HepG2 (cell line): ENCODE measurements around the gene CATSPERE. TPM values are rescaled to one million over a fixed set of nuclear protein-coding genes. Genes with fewer than 3 reads are reported as not detected.

ENCODE experiments used
- ATAC-seq: fragments of 200-7000 bp; cut with Tn5 transposase; 3 replicates; pipeline ENCODE4 v1.9.1; 2020; ENCODE audit warnings: mild to moderate bottlenecking, moderate library complexity
- BruUV-seq: library from RNA; stranded (reverse); fragments of 400-500 nt; replicated peaks from 2 replicates; lab custom pipeline; 2021; lab: Mats Ljungman, UMichigan
- CTCF ChIA-PET: fragments of 300-600 bp; formaldehyde crosslinking; extraction: SDS; loops from one replicate; lab custom pipeline; 2021; ENCODE audit warnings: low total read pairs, inconsistent platforms, low intra/inter-chr PET ratio; lab: Yijun Ruan, JAX
- POLR2A ChIA-PET: fragments of 350-600 bp; sonication (Branson Sonifier 250); formaldehyde crosslinking; loops from one replicate; lab custom pipeline; 2020; ENCODE audit warnings: antibody characterized with exemption, inconsistent platforms; lab: Yijun Ruan, JAX
- DNase-seq: peaks from one replicate; pipeline ENCODE4 v3.0.0-alpha.2; 2015; ENCODE audit warnings: low spot score
- FAIRE-seq: peaks from 3 replicates; lab custom pipeline; 2011; peaks lifted over from hg19 to GRCh38; lab: Jason Lieb, UNC
- H2AFZ ChIP-seq: one replicate; pipeline ENCODE4 v1.6.1; 2011; ENCODE audit warnings: low read length, inconsistent platforms
- H3K27ac ChIP-seq: fragments of 300-600 bp; 3 replicates; pipeline ENCODE4 v1.8.0; 2011; ENCODE audit warnings: mixed run types, mild to moderate bottlenecking, mixed read lengths, low read length, inconsistent platforms; ENCODE audit not compliant: insufficient read depth; ENCODE audit errors: extremely low read length
- H3K27me3 ChIP-seq, 2 experiments: fragments of 200-600 bp in 1 of 2; 2 replicates in 1 of 2; 3 replicates in 1 of 2; pipeline versions ENCODE4 v1.6.0 to v1.8.0; 2011; ENCODE audit warnings: low read length in 2 of 2, mild to moderate bottlenecking in 2 of 2, moderate library complexity in 2 of 2, inconsistent platforms in 1 of 2; ENCODE audit not compliant: insufficient read depth in 2 of 2, control insufficient read depth in 1 of 2
- H3K36me3 ChIP-seq, 2 experiments: fragments of 200-600 bp in 1 of 2; replicated peaks in 1 of 2; 2 replicates in 1 of 2; 3 replicates in 1 of 2; pipeline versions ENCODE4 v1.5.1 to v1.8.0; 2011; ENCODE audit warnings: low read length in 2 of 2, inconsistent platforms in 1 of 2; ENCODE audit not compliant: insufficient read depth in 2 of 2, control insufficient read depth in 1 of 2
- H3K4me1 ChIP-seq: 2 replicates; pipeline ENCODE4 v1.5.1; 2012; ENCODE audit warnings: low read length, inconsistent platforms; ENCODE audit not compliant: insufficient read depth
- H3K4me2 ChIP-seq: 2 replicates; pipeline ENCODE4 v1.6.0; 2011; ENCODE audit warnings: low read depth, low read length, inconsistent platforms
- H3K4me3 ChIP-seq, 3 experiments: fragments of 200-600 bp in 1 of 3; sonication (generic), shearing (Covaris generic) in 1 of 3; replicated peaks in 1 of 3; 2 replicates each; pipeline ENCODE4 v1.5.1; 2011 to 2016; ENCODE audit warnings: low read length in 3 of 3, inconsistent platforms in 2 of 3, low read depth in 2 of 3, mild to moderate bottlenecking in 2 of 3, control low read depth in 1 of 3, mixed read lengths in 1 of 3; ENCODE audit not compliant: insufficient read depth in 1 of 3
- H3K79me2 ChIP-seq: one replicate; pipeline ENCODE4 v1.6.1; 2011; ENCODE audit warnings: low read length, inconsistent platforms; ENCODE audit not compliant: insufficient read depth
- H3K9ac ChIP-seq: 2 replicates; pipeline ENCODE4 v1.6.0; 2011; ENCODE audit warnings: mild to moderate bottlenecking, low read depth, low read length, inconsistent platforms; ENCODE audit not compliant: insufficient read depth
- H3K9me3 ChIP-seq: 2 replicates; pipeline ENCODE4 v1.5.1; 2012; ENCODE audit warnings: mild to moderate bottlenecking, low read length
- H4K20me1 ChIP-seq: 2 replicates; pipeline ENCODE4 v1.6.0; 2011; ENCODE audit warnings: inconsistent platforms, mild to moderate bottlenecking, low read length, moderate library complexity; ENCODE audit not compliant: insufficient read depth
- ASH2L ChIP-seq: fragments of 300-600, 200-600 bp; sonication (generic); IDR thresholded peaks from 2 replicates; pipeline ENCODE4 v1.7.0; 2017; ENCODE audit warnings: low read depth, mild to moderate bottlenecking, moderate library complexity, mixed read lengths, low read length; ENCODE audit not compliant: insufficient read length
- HOXA9 ChIP-seq: sonication (generic); formaldehyde crosslinking; IDR thresholded peaks from 2 replicates; pipeline ENCODE4 v1.8.1; 2022; ENCODE audit warnings: missing genetic modification reagents, mild to moderate bottlenecking, moderate library complexity, borderline replicate concordance
- MIXL1 ChIP-seq: IDR thresholded peaks from 2 replicates; pipeline ENCODE4 v1.6.1; 2016
- NFYB ChIP-seq: sonication (generic); formaldehyde crosslinking; IDR thresholded peaks from 2 replicates; pipeline ENCODE4 v1.4.0; 2020; ENCODE audit warnings: missing genetic modification reagents
- PCBP1 ChIP-seq: fragments of 200-400 bp; formaldehyde crosslinking; IDR thresholded peaks from 2 replicates; pipeline ENCODE4 v1.6.1; 2017; ENCODE audit warnings: mild to moderate bottlenecking, low read depth, low read length, borderline replicate concordance
- PHF21A ChIP-seq: sonication (generic); formaldehyde crosslinking; IDR thresholded peaks from 2 replicates; pipeline ENCODE4 v1.5.0; 2020; ENCODE audit warnings: mild to moderate bottlenecking, missing genetic modification reagents
- STAT5B ChIP-seq: sonication (generic); formaldehyde crosslinking; IDR thresholded peaks from 2 replicates; pipeline ENCODE4 v1.4.0; 2020; ENCODE audit warnings: missing genetic modification reagents
- ZBTB42 ChIP-seq: sonication (generic); formaldehyde crosslinking; IDR thresholded peaks from 2 replicates; pipeline ENCODE4 v1.5.0; 2020; ENCODE audit warnings: mild to moderate bottlenecking, missing genetic modification reagents
- ZNF652 ChIP-seq: IDR thresholded peaks from 2 replicates; pipeline ENCODE4 v1.6.1; 2016; ENCODE audit warnings: low read depth, borderline replicate concordance
- ZNF792 ChIP-seq: IDR thresholded peaks from 2 replicates; pipeline ENCODE4 v1.6.1; 2016
- ZSCAN29 ChIP-seq: sonication (generic); formaldehyde crosslinking; conservative IDR thresholded peaks from 2 replicates; pipeline ENCODE4 v1.4.0; 2020; ENCODE audit warnings: mild to moderate bottlenecking, missing genetic modification reagents
- WGBS: methylation state at CpG from one replicate; pipeline ENCODE4 v1.1.6; 2017; ENCODE audit warnings: low lambda C conversion rate; 5-methylcytosine and 5-hydroxymethylcytosine counted together
- in situ Hi-C: cut with HindIII; loops from 2 replicates; pipeline ENCODE4 v1.10.0; 2017; ENCODE audit warnings: low pct_unique_long_range_greater_than_20kb; ENCODE audit not compliant: extremely low pct_ligation_motif_present
- intact Hi-C: fragments of 100-400 bp; cut with micrococcal nuclease; formaldehyde crosslinking; loops from one replicate; pipeline ENCODE4 v1.10.0; 2022; ENCODE audit not compliant: unreplicated experiment
- polyA plus RNA-seq, 8 experiments: library from polyadenylated mRNA; depleted of rRNA in 3 of 8; stranded (reverse) in 7 of 8; unstranded in 1 of 8; fragments of >200 nt; fragmentation: Illumina TruSeq in 4 of 8; extraction: Trizol in 4 of 8; gene quantifications; 2 replicates each; pipeline versions ENCODE4 v1.2.1 to v1.2.3, GENCODE V29; 2011 to 2016; ENCODE audit warnings: low read depth in 4 of 8, missing spikeins in 1 of 8, mixed read lengths in 1 of 8; ENCODE audit not compliant: insufficient read depth in 1 of 8
- total RNA-seq, 5 experiments: library from RNA; depleted of rRNA; stranded (reverse); fragments of >200 nt; fragmentation: Illumina TruSeq; extraction: Trizol; gene quantifications; 2 replicates each; pipeline ENCODE4 v1.2.3, GENCODE V29; 2016; ENCODE audit warnings: low read depth in 1 of 5
- TF ChIP-seq, protein P1 (sequence below): sonication (generic); formaldehyde crosslinking; IDR thresholded peaks from 2 replicates; pipeline ENCODE4 v1.5.1; 2020; ENCODE audit warnings: missing genetic modification reagents, mild to moderate bottlenecking, borderline replicate concordance

The CATSPERE gene
- total and polyA plus RNA-seq, 2 of the 13 experiments (the other 11 are each of a cell fraction or from before 2014, with no cell fraction given) = 0.34 to 0.51 TPM

DNA sequence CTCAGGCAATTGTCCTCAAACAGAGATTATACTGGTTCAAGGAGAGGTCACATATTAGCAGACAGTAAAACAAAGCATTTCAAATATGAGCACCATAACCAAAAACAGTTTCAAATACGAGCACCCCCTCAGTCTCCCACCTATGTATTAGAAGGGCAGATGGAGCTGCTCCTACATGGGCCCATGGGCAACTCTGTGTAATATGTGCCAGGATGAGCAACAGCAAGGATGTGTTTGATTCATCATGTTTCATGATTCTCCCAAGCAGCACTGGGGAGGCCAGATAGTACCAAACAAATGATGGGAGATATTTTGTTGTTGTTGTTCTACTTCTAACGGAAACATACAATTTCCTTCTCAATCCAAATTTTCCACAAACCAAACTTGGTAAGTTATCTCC lies 18.2 kb upstream of the CATSPERE start:
- in situ Hi-C loops = no loop called here
- Histone ChIP-seq H3K27me3 (no peaks in the 10 kb centered on the region), H3K9me3 (no peaks in the 10 kb centered on the region), H4K20me1 (no peaks in the 10 kb centered on the region), H3K9ac (no peak overlapping the region), H2AFZ (no peak overlapping the region), H3K79me2 (peaks cover 61% of the 10 kb centered on the region), H3K27ac (no peak overlapping the region), H3K4me3 (no peak overlapping the region), H3K4me1 (peaks cover 41% of the 10 kb centered on the region), H3K4me2 (no peak overlapping the region), H3K36me3 (no peaks in the 10 kb centered on the region; a peak in 3 of 5 replicates)
- DNase-seq (no peak), FAIRE-seq (no peak), ATAC-seq (no peak)
- intact Hi-C loops = no loop called here
- 98% methylated on average over 2 of the region's 2 CpGs for WGBS
- BruUV-seq = no TSS peak
- no peak for TF ChIP-seq ZNF652 (CRISPR knock-in tag)
- ChIA-PET POLR2A (no interaction called here), CTCF (no interaction called here)

DNA sequence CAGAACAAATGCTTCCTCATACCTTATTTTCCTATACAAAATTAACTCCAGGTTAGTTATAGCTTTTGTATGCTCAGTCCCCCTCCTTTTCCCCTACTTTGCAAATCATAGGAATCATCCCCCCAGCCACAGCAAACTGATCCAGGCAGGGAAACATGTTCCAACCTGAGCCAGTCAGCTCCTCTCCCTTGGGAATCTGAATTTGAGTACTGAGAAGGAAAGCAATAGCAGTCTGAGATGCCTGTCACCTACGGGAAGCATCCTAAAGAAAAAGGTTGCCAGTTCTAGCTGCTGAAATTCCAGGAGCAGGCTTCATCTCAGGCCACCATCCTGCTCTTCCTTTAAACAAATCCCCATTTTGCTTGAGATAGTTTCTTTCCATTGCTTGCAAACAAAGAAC lies 16.2 kb upstream of the CATSPERE start:
- Histone ChIP-seq H3K27me3 (no peaks in the 10 kb centered on the region; a peak in 1 of 5 replicates), H3K79me2 (peaks cover 81% of the 10 kb centered on the region), H3K36me3 (peaks cover 0 to 1% of the 10 kb centered on the region in 2 experiments; a peak in 4 of 5 replicates), H4K20me1 (no peaks in the 10 kb centered on the region), H3K4me3 (no peak overlapping the region), H3K4me2 (no peak overlapping the region), H2AFZ (no peak overlapping the region), H3K27ac (no peak overlapping the region), H3K4me1 (peaks cover 56% of the 10 kb centered on the region), H3K9ac (no peak overlapping the region), H3K9me3 (no peaks in the 10 kb centered on the region)
- FAIRE-seq = no peak
- WGBS = 93% methylated on average over 1 of the region's 1 CpG
- ChIA-PET CTCF (no interaction called here), POLR2A (no interaction called here)
- ATAC-seq = no peak
- no peak for DNase-seq
- intact Hi-C loops (loop anchor here (5.0 kb wide), 1 partner anchor 1188 kb away; the partner anchor contains the start of genes CEP170 and SDCCAG8), in situ Hi-C loops (no loop called here)
- no peak for TF ChIP-seq PCBP1
- no peak for TF ChIP-seq ZNF792 (CRISPR knock-in tag)
- TF ChIP-seq HOXA9 (CRISPR knock-in tag) = no peak
- TF ChIP-seq, protein P1, sequence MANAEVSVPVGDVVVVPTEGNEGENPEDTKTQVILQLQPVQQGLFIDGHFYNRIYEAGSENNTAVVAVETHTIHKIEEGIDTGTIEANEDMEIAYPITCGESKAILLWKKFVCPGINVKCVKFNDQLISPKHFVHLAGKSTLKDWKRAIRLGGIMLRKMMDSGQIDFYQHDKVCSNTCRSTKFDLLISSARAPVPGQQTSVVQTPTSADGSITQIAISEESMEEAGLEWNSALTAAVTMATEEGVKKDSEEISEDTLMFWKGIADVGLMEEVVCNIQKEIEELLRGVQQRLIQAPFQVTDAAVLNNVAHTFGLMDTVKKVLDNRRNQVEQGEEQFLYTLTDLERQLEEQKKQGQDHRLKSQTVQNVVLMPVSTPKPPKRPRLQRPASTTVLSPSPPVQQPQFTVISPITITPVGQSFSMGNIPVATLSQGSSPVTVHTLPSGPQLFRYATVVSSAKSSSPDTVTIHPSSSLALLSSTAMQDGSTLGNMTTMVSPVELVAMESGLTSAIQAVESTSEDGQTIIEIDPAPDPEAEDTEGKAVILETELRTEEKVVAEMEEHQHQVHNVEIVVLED (CRISPR knock-in tag) = no peak
- TF ChIP-seq STAT5B = no peak
- TF ChIP-seq ZSCAN29 (CRISPR knock-in tag) = no peak
- TF ChIP-seq MIXL1 = no peak
- no peak for TF ChIP-seq NFYB (CRISPR knock-in tag)
- no peak for TF ChIP-seq PHF21A
- no peak for TF ChIP-seq ZBTB42 (CRISPR knock-in tag)
- no peak for TF ChIP-seq ASH2L
- no TSS peak for BruUV-seq
